WERI-Rb-1 (cell line): ENCODE measurements around the gene KCNJ2.

Experiments
- DNase-seq: peaks from one replicate; pipeline ENCODE4 v3.0.0-alpha.2; 2020
- H3K27ac ChIP-seq: fragments of 250-450 bp; sonication (Bioruptor Pico); 2 replicates; pipeline ENCODE4 v1.5.1; 2020; ENCODE audit warnings: mild to moderate bottlenecking, moderate library complexity
- H3K27me3 ChIP-seq: fragments of 250-450 bp; sonication (Bioruptor Pico); 2 replicates; pipeline ENCODE4 v1.5.1; 2021; ENCODE audit warnings: mild to moderate bottlenecking, low read depth, moderate library complexity; ENCODE audit not compliant: insufficient read depth, severe bottlenecking
- H3K36me3 ChIP-seq: fragments of 250-450 bp; sonication (Bioruptor Pico); 2 replicates; pipeline ENCODE4 v1.5.1; 2020; ENCODE audit warnings: mild to moderate bottlenecking, moderate library complexity
- H3K4me3 ChIP-seq: 2 replicates; pipeline ENCODE4 v1.5.1; 2011; ENCODE audit warnings: low read depth, mild to moderate bottlenecking, control low read depth, low read length
- H3K9me3 ChIP-seq: fragments of 250-450 bp; sonication (Bioruptor Pico); 2 replicates; pipeline ENCODE4 v1.5.1; 2021; ENCODE audit warnings: mild to moderate bottlenecking, moderate library complexity; ENCODE audit not compliant: severe bottlenecking
- TF ChIP-seq, protein P1 (sequence below): IDR thresholded peaks from 2 replicates; pipeline ENCODE4 v1.5.1; 2011; ENCODE audit warnings: low read depth, mild to moderate bottlenecking, control low read depth, inconsistent platforms, low read length

The KCNJ2 gene

GRCh38 chr17:70144260-70144846, 25.0 kb upstream of the KCNJ2 start:
- Histone ChIP-seq H3K4me3 (no peak overlapping the region), H3K9me3 (no peaks in the 10 kb centered on the region), H3K27me3 (no peaks in the 10 kb centered on the region), H3K27ac (no peak overlapping the region), H3K36me3 (no peaks in the 10 kb centered on the region)
- TF ChIP-seq, protein P1, sequence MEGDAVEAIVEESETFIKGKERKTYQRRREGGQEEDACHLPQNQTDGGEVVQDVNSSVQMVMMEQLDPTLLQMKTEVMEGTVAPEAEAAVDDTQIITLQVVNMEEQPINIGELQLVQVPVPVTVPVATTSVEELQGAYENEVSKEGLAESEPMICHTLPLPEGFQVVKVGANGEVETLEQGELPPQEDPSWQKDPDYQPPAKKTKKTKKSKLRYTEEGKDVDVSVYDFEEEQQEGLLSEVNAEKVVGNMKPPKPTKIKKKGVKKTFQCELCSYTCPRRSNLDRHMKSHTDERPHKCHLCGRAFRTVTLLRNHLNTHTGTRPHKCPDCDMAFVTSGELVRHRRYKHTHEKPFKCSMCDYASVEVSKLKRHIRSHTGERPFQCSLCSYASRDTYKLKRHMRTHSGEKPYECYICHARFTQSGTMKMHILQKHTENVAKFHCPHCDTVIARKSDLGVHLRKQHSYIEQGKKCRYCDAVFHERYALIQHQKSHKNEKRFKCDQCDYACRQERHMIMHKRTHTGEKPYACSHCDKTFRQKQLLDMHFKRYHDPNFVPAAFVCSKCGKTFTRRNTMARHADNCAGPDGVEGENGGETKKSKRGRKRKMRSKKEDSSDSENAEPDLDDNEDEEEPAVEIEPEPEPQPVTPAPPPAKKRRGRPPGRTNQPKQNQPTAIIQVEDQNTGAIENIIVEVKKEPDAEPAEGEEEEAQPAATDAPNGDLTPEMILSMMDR, result peak; percentile 33; the same call in 1 of the 2 replicates
- DNase-seq, result no peak

- H3K27me3 ChIP-seq, result no peaks in the 10 kb centered on the region
- no peak for DNase-seq
- TF ChIP-seq, protein P1, result no peak
- no peaks in the 10 kb centered on the region for H3K36me3 ChIP-seq
- no peak overlapping the region for H3K4me3 ChIP-seq
- no peak overlapping the region for H3K27ac ChIP-seq
- H3K9me3 ChIP-seq, result peaks cover 6% of the 10 kb centered on the region
Observed at GRCh38 chr17:70153210-70153609, 16.1 kb upstream of the KCNJ2 start.

- Histone ChIP-seq H3K36me3 (no peaks in the 10 kb centered on the region), H3K27ac (no peak overlapping the region), H3K27me3 (no peaks in the 10 kb centered on the region), H3K4me3 (no peak overlapping the region), H3K9me3 (no peaks in the 10 kb centered on the region)
- TF ChIP-seq, protein P1, result no peak
- DNase-seq, result no peak
Observed at GRCh38 chr17:70157151-70157550, 12.2 kb upstream of the KCNJ2 start.

DNA sequence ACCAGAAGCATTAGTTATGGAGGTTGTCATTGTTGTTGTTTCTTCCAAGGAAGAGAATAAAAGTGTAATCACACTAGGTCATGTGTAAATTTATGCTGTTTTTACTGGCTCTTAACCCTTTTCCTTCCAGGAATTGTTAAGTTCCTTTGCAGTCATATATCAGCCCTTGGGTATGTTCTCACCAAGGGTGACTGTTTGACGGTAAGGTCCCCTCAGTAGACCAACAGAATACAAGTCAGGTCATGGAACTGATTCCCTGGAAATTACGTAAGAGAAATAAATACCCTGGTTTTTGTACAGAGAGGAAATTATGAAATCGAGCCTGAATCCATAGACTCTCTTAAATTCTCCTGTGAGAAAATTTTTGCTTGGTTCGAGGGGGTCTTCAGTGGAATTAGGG, 11.2 kb upstream of the KCNJ2 start:
- no peak overlapping the region for H3K4me3 ChIP-seq
- no peaks in the 10 kb centered on the region for H3K36me3 ChIP-seq
- no peak for DNase-seq
- no peak overlapping the region for H3K27ac ChIP-seq
- no peaks in the 10 kb centered on the region for H3K9me3 ChIP-seq
- H3K27me3 ChIP-seq, result no peaks in the 10 kb centered on the region
- TF ChIP-seq, protein P1, result no peak

DNA sequence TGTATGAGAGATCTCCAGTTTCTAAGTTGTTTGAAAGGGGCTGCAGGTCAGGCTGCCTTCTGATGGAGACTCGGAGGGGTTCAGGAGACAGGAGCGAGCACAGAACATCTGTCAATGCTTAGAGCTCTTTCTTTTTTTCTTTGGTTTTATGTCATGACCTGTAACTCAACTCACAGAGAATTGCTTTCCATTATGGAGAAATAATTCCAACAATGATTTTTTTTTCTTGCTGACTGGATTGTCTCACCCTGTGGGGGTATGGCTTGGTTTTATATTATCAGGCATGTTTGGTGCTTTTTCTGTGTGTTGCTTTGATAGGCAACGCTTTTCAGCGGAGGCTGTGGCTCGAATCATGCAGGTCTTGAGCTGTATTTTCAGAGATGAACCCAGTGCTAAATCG, 10.7 kb upstream of the KCNJ2 start:
- Histone ChIP-seq H3K27ac (no peak overlapping the region), H3K9me3 (no peaks in the 10 kb centered on the region), H3K36me3 (no peaks in the 10 kb centered on the region), H3K4me3 (no peak overlapping the region), H3K27me3 (no peaks in the 10 kb centered on the region)
- TF ChIP-seq, protein P1, result no peak
- DNase-seq, result no peak

DNA sequence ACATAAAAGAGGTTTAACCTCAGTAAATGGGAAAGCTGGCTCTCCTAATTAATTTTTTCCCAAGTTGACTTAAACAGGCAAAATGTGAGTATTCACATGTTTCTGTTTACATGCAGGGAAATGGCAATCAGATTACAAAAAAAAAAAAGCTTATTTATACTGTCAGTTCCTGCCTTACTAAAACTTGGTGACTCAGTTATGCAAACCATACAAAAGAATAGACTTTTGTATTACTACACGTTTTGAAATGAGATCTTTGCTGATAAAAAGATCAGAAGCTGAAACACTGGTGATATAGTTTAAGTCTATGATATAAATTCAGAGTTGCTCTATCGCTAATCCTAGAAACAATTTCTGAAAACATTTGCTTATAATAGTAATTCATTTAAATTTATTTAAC, 9.4 kb upstream of the KCNJ2 start:
- TF ChIP-seq, protein P1, result no peak
- no peak for DNase-seq
- H3K36me3 ChIP-seq, result no peaks in the 10 kb centered on the region
- H3K27me3 ChIP-seq, result no peaks in the 10 kb centered on the region
- no peak overlapping the region for H3K4me3 ChIP-seq
- H3K27ac ChIP-seq, result no peak overlapping the region
- H3K9me3 ChIP-seq, result no peaks in the 10 kb centered on the region
